Measurements from ENCODE around the gene LGI1.
"Not testable (repeated sequence)": the region's sequence is repeated elsewhere in the genome, so short reads cannot be mapped to it uniquely, and the experiment has no call there.

LGI1 gene

DNA sequence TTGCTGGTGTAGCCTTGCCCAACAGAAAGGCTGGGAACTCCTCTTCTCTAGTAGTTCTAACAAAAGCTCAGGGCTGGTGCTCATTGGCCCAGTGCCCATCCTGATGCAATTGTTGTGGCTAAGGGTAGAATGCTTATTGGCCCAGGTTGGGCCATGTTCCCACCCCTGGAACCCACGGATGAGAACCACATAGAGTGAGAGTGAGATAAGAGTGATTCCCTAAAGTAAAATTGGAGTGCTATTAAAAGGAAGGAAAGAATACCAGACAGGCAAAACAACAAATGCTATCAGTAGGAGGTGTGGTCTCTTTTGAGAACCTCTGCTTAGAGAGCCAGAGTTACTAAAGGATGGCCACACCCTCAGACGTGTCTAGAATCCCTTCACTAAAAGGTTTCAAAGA, 49.2 kb downstream of the LGI1 start:
- no peak for DNase-seq (ENCODE audit: low read depth in 2 of 2)

DNA sequence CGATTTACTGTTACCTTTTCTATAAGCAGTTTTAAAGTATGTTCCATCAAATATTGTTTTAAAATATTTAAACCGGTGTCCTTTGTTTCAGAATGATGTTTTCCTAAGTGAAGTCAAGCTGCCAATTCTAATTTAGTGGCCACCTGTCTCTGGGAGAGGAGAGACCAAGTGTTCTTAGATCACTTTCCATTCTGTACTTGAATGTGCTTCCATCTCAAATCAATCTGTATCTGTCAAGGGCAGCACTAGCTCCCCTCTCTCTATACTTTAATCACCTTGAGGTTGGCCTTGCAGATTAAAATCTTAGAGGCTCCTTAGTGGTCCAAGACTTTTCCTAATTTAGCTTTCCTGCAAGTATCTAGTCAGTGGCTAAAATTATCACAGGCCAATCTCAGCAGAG, 49.6 kb downstream of the LGI1 start:
- no peak for DNase-seq (ENCODE audit: low read depth in 2 of 2)

DNA sequence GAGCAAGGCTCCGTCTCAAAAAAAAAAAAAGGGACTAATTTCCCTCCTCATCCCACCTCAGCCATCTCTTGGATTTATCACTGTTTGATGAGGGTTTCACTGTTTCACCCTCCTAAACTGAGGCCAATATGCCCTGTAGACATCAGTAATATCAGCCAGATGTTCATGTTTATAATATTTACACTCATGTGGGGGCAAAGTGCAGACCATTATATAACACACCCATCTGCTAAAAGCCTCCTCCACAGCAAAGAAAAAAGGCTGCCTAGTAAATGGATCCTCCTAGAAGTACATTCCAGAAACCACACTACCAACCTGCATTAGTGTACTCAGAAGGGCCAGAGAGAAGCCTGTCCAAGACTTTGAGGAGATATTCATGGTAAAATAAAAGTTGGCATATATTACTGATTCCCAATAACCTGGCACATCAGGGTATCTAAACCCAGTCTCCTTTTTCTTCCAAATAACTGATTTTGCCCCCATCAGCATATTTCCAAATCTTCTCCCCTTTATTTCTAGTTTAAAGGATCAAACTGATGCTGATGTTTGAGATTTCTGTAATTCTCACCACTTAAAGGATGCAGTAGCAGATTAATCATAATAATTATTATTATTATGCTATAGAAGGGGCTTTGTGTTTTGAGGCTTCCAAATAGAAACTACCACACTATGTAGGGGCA, 55.1 kb downstream of the LGI1 start:
- no peak for DNase-seq (ENCODE audit: low read depth in 2 of 2)

DNA sequence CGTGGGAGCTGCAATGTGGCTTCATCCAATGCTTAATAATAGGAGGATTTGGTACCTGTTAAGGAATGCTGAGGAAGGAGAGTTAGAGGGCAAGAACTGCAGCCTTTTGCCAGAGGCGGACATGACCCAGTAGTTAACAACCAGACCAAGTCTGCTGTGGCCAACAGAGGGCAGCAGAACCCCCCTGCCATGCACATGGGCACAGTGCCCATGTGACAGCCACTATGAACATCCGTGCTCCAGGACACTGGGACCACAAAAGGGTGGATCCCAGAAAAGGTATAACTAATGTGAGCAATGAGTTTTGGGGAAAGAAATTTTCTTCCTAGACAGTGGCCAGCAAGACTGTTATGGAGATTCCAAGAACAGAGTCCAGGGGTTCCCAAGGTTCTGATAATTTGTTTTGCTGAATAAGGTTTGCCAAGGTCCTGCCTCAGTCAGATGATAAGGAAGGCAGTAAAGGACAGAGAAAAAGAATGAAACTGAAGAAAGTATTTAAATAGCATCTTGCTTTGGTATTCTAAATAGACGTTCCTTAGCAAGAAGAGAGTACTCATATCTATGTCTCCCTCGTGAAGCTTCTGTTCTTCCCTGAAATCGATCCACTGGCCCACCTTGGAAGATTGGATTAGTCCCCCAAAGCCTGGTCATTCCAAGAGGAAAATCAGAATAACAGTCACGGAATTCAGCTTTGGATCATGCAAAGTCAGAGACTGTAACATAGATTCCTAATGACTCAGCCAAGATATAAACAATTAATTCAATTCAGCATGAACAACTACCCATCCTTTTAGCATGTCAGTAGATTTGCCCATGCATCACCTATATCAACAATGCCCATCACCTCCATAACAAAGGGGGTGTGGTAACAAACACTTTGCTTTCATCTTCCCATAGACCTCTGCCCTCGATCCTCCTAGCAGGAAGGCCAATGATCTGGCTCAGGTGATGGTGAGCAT, 56.0 kb downstream of the LGI1 start:
- peak; percentile 5 to 22 for DNase-seq (ENCODE audit: low read depth in 2 of 2)

DNA sequence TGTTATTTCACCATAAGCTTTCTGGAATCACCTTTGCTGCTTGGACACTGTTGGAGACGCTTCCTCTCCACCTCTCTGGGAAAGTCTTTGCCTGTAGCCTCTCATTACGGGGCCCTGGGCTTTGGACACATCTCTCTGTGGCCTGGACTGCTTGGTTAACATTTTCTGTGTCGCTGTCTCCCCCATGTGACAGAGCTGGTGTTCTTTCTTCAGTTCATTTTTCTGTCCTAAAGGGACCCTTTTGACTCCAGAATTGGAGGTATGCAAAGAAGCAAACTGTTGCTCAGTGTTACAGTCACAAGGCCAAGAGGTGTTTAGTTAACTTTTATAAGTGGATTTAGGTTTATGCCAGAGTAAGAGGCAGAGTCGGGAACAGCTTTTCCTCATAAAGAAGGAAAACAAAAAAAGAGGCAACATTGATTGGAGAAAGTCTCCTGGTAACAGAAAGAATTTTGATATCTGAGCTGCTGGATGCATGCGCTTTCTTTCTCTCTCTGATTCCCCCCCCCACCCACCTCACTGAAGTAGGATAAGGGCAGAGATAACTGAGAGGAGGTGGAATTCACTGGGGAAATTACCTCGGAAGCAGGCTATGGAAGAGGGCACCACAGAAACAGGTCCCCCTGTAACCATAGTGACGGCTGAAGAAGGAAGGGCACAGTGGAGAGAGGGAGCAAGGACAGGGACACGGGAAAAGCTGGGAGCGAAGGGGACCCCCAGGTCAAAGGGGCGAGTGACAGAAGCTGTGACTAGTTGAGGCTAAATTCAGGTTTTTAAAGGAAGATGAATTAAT, 57.8 kb downstream of the LGI1 start:
- no peak for DNase-seq (ENCODE audit: low read depth in 2 of 2)

DNA sequence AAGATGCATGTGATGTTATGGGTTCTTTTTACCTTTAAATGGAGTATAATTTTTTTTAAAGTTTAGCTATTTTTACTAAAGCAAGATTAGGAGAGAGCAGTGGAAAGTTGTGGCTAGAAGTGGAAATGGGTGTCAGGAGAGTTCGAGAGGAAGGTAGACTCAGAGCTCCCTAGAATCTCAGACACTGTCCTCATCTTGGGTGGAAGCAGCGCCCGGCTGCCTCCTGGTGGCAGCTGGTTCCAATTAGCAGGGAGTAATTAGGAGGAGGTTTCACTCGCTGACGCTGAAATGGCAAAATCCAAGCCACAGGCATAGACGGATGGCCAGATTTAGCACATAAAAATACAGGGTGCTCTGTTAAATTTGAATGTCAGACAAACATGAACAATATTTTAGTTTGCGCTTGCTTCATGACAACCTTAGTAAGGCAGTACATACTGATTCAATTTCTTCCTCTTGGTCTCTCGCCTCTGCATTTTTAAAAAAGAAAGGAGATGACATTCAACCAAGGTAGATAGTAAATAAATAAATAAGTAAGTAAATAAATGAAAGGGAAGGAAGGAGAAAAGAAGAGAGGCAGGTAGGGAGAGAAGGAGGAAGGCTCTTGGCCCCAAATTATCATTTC, 58.5 kb downstream of the LGI1 start:
- DNase-seq (ENCODE audit: low read depth in 2 of 2): peak in 1 of 2 donors; percentile 15

DNA sequence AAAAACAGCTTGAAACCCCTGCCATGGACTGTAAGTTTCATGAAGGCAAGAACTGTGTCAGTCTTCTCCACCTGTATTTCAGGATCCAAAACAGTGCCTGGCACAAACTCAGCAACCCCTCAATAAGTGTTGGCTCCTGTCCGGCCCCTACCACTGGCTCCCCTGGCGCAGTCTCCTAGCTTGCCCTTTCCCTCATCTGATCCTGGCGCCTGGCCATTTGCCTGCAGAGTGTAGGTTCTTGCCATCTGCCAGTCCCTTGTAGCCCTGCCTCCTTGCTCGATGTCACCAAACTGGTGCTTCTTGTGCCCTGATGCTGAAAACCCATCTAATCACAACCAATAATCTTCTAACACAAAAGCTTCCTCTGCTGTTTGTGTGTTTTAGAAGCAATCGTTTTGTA, 60.4 kb downstream of the LGI1 start:
- no peak for DNase-seq (ENCODE audit: low read depth in 2 of 2)

DNA sequence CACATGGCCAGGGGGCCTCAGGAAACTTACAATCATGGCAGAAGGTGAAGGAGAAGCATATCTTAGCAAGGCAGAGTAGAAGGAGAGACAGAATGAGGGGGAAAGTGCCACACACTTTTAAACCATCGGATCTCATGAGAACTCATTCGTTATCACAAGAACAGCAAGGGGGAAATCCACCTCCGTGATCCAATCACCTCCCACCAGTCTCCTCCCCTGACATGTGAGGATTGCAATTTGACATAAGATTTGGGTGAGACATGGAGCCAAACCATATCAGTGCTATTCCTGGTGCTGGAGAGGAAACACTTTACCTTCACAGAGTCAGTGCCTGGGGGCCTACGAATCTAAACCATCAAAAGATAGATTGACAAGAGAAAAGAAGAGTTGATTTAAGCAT, 61.8 kb downstream of the LGI1 start:
- no peak for DNase-seq (ENCODE audit: low read depth in 2 of 2)

DNA sequence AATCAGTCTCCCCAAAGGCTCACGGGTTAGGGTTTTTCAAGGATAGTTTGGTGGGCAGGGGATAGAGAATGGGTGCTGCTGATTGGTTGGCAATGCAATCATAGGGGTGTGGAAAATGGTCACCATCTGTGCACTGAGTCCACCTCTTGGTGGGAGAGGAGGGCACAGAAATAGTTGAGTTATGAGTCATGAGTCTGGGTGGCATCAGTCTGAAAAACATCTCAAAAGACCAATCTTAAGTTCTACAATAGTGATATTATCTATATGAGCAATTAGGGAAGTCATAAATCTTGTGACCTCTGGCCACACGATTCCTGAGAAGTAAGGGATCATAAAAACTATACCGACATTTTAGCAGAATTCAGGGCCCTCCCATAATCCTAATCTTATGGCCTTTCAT, 62.7 kb downstream of the LGI1 start:
- no peak for DNase-seq (ENCODE audit: low read depth in 2 of 2)

DNA sequence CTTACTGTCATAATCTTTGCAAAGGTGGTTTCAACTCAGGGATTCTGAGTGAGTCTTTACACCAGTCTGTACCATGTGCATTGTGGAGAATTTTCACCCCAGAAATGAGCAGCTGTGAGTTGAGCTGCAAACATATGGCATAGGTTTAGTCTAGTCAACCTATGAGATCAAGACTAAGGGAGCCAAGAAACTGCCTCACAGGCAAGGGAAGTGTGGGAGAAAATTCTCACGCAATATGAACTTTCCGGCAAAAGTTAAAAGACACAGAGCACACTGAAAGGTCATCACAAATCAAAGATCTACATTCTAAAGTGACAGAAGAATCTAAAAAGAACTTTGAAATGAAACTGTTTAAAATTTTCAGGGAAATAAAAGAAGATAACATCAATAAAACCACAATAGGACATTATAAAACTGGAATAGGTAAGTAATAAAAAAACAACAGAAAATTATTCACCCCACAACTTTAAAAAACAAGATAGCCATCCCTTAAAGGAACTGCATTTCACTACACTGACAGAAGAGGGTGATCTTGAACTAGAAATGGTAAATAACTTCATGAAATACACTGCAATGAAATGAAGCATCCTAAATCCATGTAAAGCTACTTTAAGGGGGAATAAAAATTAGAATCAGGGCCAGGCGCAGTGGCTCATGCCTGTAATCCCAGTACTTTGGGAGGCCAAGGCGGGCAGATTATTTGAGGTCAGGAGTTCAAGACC, 63.5 kb downstream of the LGI1 start:
- no peak for DNase-seq (ENCODE audit: low read depth in 2 of 2)

DNA sequence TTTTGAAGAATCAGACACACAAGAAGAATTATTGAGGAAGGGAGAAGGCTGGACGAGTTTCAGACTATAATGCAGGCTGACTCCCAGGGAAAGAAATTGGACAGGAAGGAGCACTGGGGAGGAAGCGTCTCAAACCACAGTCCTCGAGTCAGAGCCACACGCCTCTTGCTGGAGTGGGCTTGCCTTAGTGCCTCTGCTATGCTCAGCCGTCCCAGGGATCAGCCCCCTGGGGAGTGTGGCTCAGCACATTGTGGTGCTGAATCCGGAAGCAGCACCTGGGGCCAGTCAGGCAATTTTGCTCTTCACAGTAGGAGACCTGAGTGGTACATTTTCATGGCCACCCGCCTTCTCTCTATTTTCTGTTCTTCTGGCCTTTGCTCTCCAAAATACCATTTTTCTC, 68.6 kb downstream of the LGI1 start:
- DNase-seq (ENCODE audit: low read depth in 2 of 2): no peak

DNA sequence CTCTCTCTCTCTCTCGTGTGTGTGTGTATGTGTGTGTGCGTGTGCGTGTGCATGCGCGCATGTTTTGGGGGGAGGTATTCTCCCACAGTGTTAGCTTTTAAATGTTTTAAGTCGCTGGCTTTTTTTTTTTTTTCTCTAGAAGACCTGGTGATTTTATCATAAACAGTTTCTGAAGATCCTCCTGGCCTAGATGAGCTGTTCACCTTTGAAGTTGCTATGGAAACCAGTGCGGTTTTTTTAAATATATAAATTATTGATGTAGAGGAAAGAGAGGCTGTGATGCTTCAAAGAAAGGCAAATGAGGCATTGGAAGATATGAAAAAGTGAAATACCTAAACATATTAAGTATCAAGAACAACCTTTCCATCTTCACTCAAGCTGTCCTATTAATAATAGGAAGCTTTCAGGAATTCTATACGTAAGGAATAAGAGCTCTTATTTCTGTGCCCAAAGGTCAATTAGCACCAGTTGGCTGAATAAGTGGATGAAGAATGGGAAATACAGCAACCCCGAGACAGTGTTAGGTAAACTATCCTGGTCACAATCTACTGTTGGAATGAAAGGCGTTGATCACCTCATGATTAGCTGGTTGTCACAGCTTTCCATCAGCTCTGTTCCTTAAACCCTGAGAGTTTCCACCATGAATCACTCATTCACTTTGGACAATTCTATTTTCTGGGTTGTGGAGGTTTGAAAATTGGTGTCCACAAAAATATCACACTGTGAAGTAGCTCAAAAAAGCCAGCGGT, 69.5 kb downstream of the LGI1 start:
- DNase-seq (ENCODE audit: low read depth in 2 of 2): no peak

DNA sequence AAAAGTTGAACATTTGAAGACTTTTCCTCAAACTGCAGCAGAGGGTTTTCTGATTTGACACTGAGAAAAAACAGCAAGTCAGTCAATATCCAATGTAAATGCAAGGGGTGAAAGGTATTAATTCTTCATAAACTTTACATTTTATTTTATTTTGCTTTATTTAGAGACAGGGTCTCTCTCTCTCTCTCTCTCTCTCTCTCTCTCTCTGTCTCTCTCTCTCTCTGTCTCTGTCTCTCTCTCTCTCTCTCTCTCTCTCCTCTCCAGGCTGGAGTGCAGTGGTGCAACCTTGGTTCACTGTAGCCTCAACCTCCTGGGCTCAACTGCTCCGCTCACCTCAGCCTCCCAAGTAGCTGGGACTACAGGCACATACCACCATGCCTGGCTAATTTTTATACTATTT, 73.3 kb downstream of the LGI1 start:
- not testable (repeated sequence) for DNase-seq (ENCODE audit: low read depth in 2 of 2)

DNA sequence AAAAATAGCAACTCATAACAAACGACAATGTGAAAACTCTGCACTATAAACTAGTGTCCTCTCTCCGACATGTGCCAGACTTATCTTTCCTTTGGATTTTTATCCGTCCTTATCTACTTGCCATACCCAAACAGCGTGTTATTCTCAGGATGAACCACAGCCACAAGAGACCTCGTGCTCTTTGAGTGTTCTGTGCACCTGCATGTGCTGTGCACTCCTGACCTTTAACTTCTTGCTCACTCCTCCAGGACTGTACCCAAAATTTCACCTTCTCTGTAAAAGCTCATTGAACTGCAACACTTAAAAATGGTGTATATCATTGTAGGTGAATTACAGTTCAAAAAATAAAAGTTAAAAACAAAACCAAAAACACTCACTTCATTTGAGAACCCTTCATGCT, 78.0 kb downstream of the LGI1 start:
- no peak for DNase-seq (ENCODE audit: low read depth in 2 of 2)

DNA sequence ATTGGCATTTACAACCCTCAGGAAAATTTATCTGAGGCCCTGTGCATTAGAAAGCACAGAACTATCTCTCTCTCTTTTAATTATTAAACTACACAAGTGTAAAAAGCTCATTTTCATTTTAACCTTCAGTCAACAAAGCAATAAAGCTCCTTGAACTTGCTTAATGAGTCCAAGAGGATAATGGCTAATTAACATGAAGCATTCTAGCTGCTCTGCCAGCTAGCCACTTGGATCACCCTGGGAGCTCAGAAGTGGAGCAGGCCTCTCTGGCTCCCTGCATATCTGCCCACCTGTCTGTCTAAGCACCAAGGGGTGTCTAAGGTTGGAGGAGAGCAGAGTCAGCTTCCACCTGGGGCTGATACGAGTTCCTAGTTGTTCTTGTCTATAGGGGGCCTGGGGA, 80.1 kb downstream of the LGI1 start:
- no peak for DNase-seq (ENCODE audit: low read depth in 2 of 2)

DNA sequence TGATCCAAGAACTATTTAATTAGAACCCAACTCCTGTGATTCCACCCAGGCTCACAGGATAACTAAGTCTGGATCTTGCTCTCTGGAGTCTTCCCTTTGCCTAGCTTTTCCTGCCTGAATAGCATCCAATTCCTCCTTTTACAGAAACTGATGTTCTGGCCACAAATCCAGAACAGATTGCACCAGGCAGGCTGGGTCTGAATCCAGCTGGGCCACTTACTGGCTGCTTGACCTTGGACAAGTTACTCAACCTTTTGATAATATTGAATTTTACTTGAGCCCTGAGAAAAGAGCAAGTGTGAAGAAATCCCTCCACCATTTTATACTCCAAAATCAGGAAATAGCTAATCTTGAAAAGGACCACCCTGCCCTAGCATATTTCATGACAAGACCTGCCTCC, 80.5 kb downstream of the LGI1 start:
- no peak for DNase-seq (ENCODE audit: low read depth in 2 of 2)

DNA sequence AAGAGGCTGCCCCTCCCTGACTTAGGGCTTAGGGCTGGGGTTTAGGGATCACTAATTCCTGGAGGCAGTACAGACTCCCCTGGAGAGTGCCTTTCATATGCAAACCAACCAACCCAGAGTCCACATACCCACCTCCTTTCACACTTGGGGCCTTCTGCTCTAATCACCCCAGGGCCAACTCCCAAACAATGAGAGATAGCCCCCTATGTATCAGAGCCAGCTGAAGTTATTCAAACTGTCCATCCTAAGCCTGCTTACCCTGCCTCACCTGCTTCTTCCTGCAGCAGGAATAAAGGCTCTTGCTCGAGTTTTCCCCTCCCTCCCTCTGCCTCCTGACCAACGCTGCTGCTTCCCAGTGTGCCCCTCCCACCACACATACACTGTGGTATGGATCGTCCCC, 84.2 kb downstream of the LGI1 start:
- DNase-seq (ENCODE audit: low read depth in 2 of 2): no peak

DNA sequence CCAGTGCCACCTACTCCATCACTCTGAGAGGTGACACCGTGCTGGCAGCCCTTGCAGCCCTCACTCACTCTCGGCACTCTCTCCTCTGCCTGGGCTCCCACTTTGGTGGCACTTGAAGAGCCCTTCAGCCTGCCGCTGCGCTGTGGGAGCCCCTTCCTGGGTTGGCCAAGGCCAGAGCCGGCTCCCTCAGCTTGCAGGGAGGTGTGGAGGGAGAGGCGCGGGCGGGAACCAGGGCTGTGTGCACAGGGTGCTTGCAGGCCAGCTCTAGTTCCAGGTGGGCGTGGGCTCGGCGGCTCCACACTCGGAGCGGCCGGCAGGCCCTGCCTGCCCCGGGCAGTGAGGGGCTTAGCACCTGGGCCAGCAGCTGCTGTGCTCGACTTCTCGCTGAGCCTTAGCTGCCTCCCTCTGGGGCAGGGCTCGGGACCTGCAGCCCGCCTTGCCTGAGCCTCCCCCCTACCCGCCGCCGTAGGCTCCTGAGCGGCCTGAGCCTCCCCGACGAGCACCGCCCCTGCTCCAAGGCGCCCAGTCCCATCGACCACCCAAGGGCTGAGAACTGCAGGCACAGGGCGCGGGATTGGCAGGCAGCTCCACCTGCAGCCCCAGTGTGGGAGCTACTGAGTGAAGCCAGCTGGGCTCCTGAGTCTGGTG, 87.4 kb downstream of the LGI1 start:
- DNase-seq (ENCODE audit: low read depth in 2 of 2): no peak

Measured in stimulated activated CD8-positive, alpha-beta memory T cell treated with anti-CD3 and anti-CD28 coated beads, Interleukin-15, amount 100 ng/mL, for 48 hours (primary cell).